SK-N-SH (cell line): ENCODE results near the gene ARFGAP1. TPM values are rescaled to one million over a fixed set of nuclear protein-coding genes. Genes with fewer than 3 reads are reported as not detected.

Experiments used
- CTCF ChIA-PET: fragments of 300-600, 350-600 bp; formaldehyde crosslinking; extraction: SDS; loops from one replicate; lab custom pipeline; 2021; lab: Yijun Ruan, JAX
- POLR2A ChIA-PET: fragments of 350-600 bp; sonication (Branson Sonifier 250); formaldehyde crosslinking; extraction: SDS; loops from one replicate; lab custom pipeline; 2020; ENCODE audit warnings: antibody characterized with exemption, inconsistent platforms; lab: Yijun Ruan, JAX
- DNase-seq: peaks from one replicate; pipeline ENCODE4 v3.0.0; 2012
- H2AFZ ChIP-seq: fragments of 200-600 bp; sonication (generic); 2 replicates; pipeline ENCODE4 v1.8.1; 2016; ENCODE audit warnings: antibody characterized with exemption, mild to moderate bottlenecking, low read depth
- H3F3A ChIP-seq: fragments of 200-600 bp; sonication (generic); replicated peaks from 2 replicates; pipeline ENCODE3; 2016; ENCODE audit warnings: antibody characterized with exemption, mild to moderate bottlenecking; ENCODE audit not compliant: insufficient read depth
- H3K27ac ChIP-seq, 2 experiments: fragments of 200-500 bp in 1 of 2; fragments of 200-600 bp in 1 of 2; sonication (Bioruptor generic) in 1 of 2; sonication (generic), shearing (Covaris generic) in 1 of 2; 2 replicates each; pipeline versions ENCODE4 v1.5.1 to v1.6.1; 2014 to 2016; ENCODE audit warnings: low read depth in 2 of 2, inconsistent platforms in 1 of 2, low read length in 1 of 2, mild to moderate bottlenecking in 1 of 2, mixed read lengths in 1 of 2
- H3K27me3 ChIP-seq: fragments of 200-600 bp; sonication (generic), shearing (Covaris generic); 2 replicates; pipeline ENCODE4 v1.6.1; 2016; ENCODE audit warnings: mixed run types; ENCODE audit not compliant: insufficient read depth
- H3K36me3 ChIP-seq, 2 experiments: fragments of 200-500 bp in 1 of 2; fragments of 200-600 bp in 1 of 2; sonication (Bioruptor generic) in 1 of 2; sonication (generic) in 1 of 2; replicated peaks in 1 of 2; 2 replicates each; pipeline versions ENCODE3 to v1.5.1; 2014 to 2016; ENCODE audit warnings: low read length in 1 of 2, mild to moderate bottlenecking in 1 of 2; ENCODE audit not compliant: insufficient read depth in 2 of 2, control insufficient read depth in 1 of 2
- H3K4me1 ChIP-seq, 2 experiments: fragments of 200-500 bp in 1 of 2; fragments of 200-600 bp in 1 of 2; sonication (Bioruptor generic) in 1 of 2; sonication (generic), shearing (Covaris generic) in 1 of 2; 2 replicates each; pipeline versions ENCODE4 v1.5.1 to v1.6.1; 2014 to 2016; ENCODE audit warnings: low read depth in 1 of 2, low read length in 1 of 2, mixed run types in 1 of 2; ENCODE audit not compliant: insufficient read depth in 2 of 2, control insufficient read depth in 1 of 2
- H3K4me2 ChIP-seq: fragments of 200-600 bp; sonication (generic), shearing (Covaris generic); 2 replicates; pipeline ENCODE4 v1.6.1; 2017; ENCODE audit warnings: mixed run types
- H3K4me3 ChIP-seq, 2 experiments: fragments of 200-500 bp in 1 of 2; fragments of 200-600 bp in 1 of 2; sonication (Bioruptor generic) in 1 of 2; sonication (generic), shearing (Covaris generic) in 1 of 2; 2 replicates each; pipeline versions ENCODE4 v1.5.1 to v1.8.1; 2014 to 2016; ENCODE audit warnings: low read depth in 2 of 2, inconsistent platforms in 1 of 2, low read length in 1 of 2, mild to moderate bottlenecking in 1 of 2, mixed read lengths in 1 of 2, moderate library complexity in 1 of 2
- H3K79me2 ChIP-seq: fragments of 200-600 bp; sonication (generic); 2 replicates; pipeline ENCODE4 v1.8.1; 2017; ENCODE audit warnings: mild to moderate bottlenecking; ENCODE audit not compliant: insufficient read depth
- H3K9ac ChIP-seq: fragments of 200-600 bp; sonication (generic); 2 replicates; pipeline ENCODE4 v1.6.1; 2017; ENCODE audit warnings: mixed run types
- H3K9me2 ChIP-seq: fragments of 200-600 bp; sonication (generic); 2 replicates; pipeline ENCODE4 v1.6.1; 2017; ENCODE audit warnings: mixed run types
- H3K9me3 ChIP-seq: fragments of 200-600 bp; sonication (generic); 2 replicates; pipeline ENCODE4 v1.6.1; 2017; ENCODE audit warnings: mixed run types, mild to moderate bottlenecking, moderate library complexity
- H4K20me1 ChIP-seq: fragments of 200-600 bp; sonication (generic); 2 replicates; pipeline ENCODE4 v1.6.1; 2017; ENCODE audit warnings: mild to moderate bottlenecking, mixed run types; ENCODE audit not compliant: insufficient read depth
- CHD2 ChIP-seq: fragments of 150-350 bp; IDR thresholded peaks from 2 replicates; pipeline ENCODE4 v1.6.1; 2018; ENCODE audit warnings: low read length; ENCODE audit not compliant: partially characterized antibody
- EP300 ChIP-seq, 2 experiments: IDR thresholded peaks; 2 replicates each; pipeline versions ENCODE4 v1.4.0 to v1.6.1; 2012; ENCODE audit warnings: borderline replicate concordance in 1 of 2, low read depth in 1 of 2, low read length in 1 of 2
- FOSL2 ChIP-seq: IDR thresholded peaks from 2 replicates; pipeline ENCODE4 v1.4.0; 2012; ENCODE audit warnings: low read depth, mild to moderate bottlenecking, moderate library complexity, borderline replicate concordance
- FOXJ3 ChIP-seq: sonication (generic); formaldehyde crosslinking; IDR thresholded peaks from 2 replicates; pipeline ENCODE4 v1.5.1; 2020; ENCODE audit warnings: mild to moderate bottlenecking, missing genetic modification reagents
- GABPA ChIP-seq: IDR thresholded peaks from 2 replicates; pipeline ENCODE4 v1.4.0; 2012; ENCODE audit warnings: low read depth, mild to moderate bottlenecking
- GATA2 ChIP-seq: sonication (generic); formaldehyde crosslinking; IDR thresholded peaks from 2 replicates; pipeline ENCODE4 v1.5.0; 2020; ENCODE audit warnings: mild to moderate bottlenecking, missing genetic modification reagents
- JUND ChIP-seq: IDR thresholded peaks from 2 replicates; pipeline ENCODE4 v1.4.0; 2012
- MEF2A ChIP-seq: IDR thresholded peaks from 2 replicates; pipeline ENCODE4 v1.4.0; 2012; ENCODE audit warnings: low read depth, borderline replicate concordance
- MXI1 ChIP-seq: IDR thresholded peaks from 2 replicates; pipeline ENCODE4 v1.6.1; 2012; ENCODE audit warnings: mild to moderate bottlenecking, low read depth, low read length, improper control_type of control experiment
- NRF1 ChIP-seq: IDR thresholded peaks from 2 replicates; pipeline ENCODE4 v1.6.1; 2012; ENCODE audit warnings: low read depth, mild to moderate bottlenecking, low read length
- RFX5 ChIP-seq: IDR thresholded peaks from 2 replicates; pipeline ENCODE4 v1.6.1; 2012; ENCODE audit warnings: mild to moderate bottlenecking, improper control_type of control experiment, low read length
- RXRA ChIP-seq: IDR thresholded peaks from 2 replicates; pipeline ENCODE4 v1.4.0; 2012; ENCODE audit warnings: low read depth, mild to moderate bottlenecking, borderline replicate concordance
- SIN3A ChIP-seq: IDR thresholded peaks from 2 replicates; pipeline ENCODE4 v1.6.1; 2012; ENCODE audit warnings: low read depth, mild to moderate bottlenecking, low read length, moderate library complexity, borderline replicate concordance
- SMC3 ChIP-seq: IDR thresholded peaks from 2 replicates; pipeline ENCODE4 v1.6.1; 2012; ENCODE audit warnings: low read depth, low read length, improper control_type of control experiment
- TEAD4 ChIP-seq: IDR thresholded peaks from 2 replicates; pipeline ENCODE4 v1.4.0; 2012; ENCODE audit warnings: mild to moderate bottlenecking, borderline replicate concordance; ENCODE audit not compliant: insufficient read depth
- YY1 ChIP-seq: IDR thresholded peaks from 2 replicates; pipeline ENCODE4 v1.4.0; 2012; ENCODE audit warnings: low read depth, mild to moderate bottlenecking
- WGBS: methylation state at CpG from one replicate; pipeline ENCODE4 v1.1.6; 2017; ENCODE audit warnings: low lambda C conversion rate; 5-methylcytosine and 5-hydroxymethylcytosine counted together
- polyA plus RNA-seq, 3 experiments: library from polyadenylated mRNA; depleted of rRNA; stranded (reverse); fragments of >200 nt; gene quantifications; 2 replicates each; pipeline ENCODE4 v1.2.3, GENCODE V29; 2012
- TF ChIP-seq, protein P1 (sequence below): IDR thresholded peaks from 2 replicates; pipeline ENCODE4 v1.4.0; 2012; ENCODE audit warnings: low read depth
- TF ChIP-seq, protein P2 (sequence below): fragments of 150-350 bp; IDR thresholded peaks from 2 replicates; pipeline ENCODE4 v1.6.1; 2017; ENCODE audit warnings: antibody characterized with exemption, low read length, low read depth, borderline replicate concordance
- TF ChIP-seq, protein P3 (sequence below): IDR thresholded peaks from 2 replicates; pipeline ENCODE4; 2012
- TF ChIP-seq, protein P4 (sequence below): IDR thresholded peaks from 2 replicates; pipeline ENCODE4 v1.4.0; 2012; ENCODE audit warnings: low read depth, borderline replicate concordance

The ARFGAP1 gene
- polyA plus RNA-seq, 1 of the 3 experiments (the other 2 are of a cell fraction) = 72.7 TPM

DNA sequence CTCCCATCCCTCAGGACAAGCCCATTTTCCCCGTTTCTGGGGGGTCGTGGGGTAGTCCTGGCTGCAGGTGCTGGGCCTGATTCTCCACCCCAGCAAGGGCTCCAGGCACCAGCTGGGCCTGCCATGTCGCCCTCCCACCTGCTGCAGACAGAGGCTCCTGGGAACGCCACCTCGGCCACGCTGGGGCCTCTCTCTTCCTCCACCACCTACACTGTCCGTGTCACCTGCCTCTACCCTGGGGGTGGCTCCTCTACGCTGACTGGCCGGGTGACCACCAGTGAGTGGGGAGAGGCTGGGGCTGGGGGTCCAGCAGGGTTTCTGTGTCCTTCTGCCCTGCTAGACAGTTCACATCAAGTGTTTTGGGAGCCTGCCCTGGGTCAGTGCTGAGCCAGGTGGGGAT is 39.7 kb downstream of the ARFGAP1 start:
- ChIA-PET POLR2A (no interaction called here), CTCF (interaction anchor here (10.4 kb wide), 1 partner anchor 69 kb away, joined by 460 read pairs; no protein-coding TSS in a partner anchor)
- H3K9ac ChIP-seq = no peak overlapping the region
- TF ChIP-seq, protein P1, sequence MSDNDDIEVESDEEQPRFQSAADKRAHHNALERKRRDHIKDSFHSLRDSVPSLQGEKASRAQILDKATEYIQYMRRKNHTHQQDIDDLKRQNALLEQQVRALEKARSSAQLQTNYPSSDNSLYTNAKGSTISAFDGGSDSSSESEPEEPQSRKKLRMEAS = no peak
- TF ChIP-seq SIN3A (no peak), EP300 (IDR thresholded peaks at IDR 0.05; ENCODE audit: borderline replicate concordance in 1 of 2, low read depth in 1 of 2, low read length in 1 of 2) (no peak), JUND (no peak), CHD2 (no peak), GABPA (no peak), FOXJ3 (CRISPR knock-in tag) (no peak), FOSL2 (no peak), MXI1 (no peak), RXRA (no peak)
- TF ChIP-seq, protein P2, sequence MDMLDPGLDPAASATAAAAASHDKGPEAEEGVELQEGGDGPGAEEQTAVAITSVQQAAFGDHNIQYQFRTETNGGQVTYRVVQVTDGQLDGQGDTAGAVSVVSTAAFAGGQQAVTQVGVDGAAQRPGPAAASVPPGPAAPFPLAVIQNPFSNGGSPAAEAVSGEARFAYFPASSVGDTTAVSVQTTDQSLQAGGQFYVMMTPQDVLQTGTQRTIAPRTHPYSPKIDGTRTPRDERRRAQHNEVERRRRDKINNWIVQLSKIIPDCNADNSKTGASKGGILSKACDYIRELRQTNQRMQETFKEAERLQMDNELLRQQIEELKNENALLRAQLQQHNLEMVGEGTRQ = no peak
- no peaks in the 10 kb centered on the region for H3F3A ChIP-seq
- H3K4me3 ChIP-seq = no peak overlapping the region
- H3K27me3 ChIP-seq = no peaks in the 10 kb centered on the region
- DNase-seq = no peak
- H3K9me2 ChIP-seq = no peaks in the 10 kb centered on the region
- H3K79me2 ChIP-seq = no peaks in the 10 kb centered on the region
- no peak overlapping the region for H3K4me2 ChIP-seq
- no peak overlapping the region for H2AFZ ChIP-seq
- 35% methylated on average over 4 of the region's 9 CpGs for WGBS
- no peak overlapping the region for H3K27ac ChIP-seq
- H3K9me3 ChIP-seq = no peaks in the 10 kb centered on the region
- no peaks in the 10 kb centered on the region for H4K20me1 ChIP-seq
- no peaks in the 10 kb centered on the region for H3K36me3 ChIP-seq
- peaks cover 0 to 5% of the 10 kb centered on the region in 2 experiments; a peak in 1 of 4 replicates for H3K4me1 ChIP-seq

DNA sequence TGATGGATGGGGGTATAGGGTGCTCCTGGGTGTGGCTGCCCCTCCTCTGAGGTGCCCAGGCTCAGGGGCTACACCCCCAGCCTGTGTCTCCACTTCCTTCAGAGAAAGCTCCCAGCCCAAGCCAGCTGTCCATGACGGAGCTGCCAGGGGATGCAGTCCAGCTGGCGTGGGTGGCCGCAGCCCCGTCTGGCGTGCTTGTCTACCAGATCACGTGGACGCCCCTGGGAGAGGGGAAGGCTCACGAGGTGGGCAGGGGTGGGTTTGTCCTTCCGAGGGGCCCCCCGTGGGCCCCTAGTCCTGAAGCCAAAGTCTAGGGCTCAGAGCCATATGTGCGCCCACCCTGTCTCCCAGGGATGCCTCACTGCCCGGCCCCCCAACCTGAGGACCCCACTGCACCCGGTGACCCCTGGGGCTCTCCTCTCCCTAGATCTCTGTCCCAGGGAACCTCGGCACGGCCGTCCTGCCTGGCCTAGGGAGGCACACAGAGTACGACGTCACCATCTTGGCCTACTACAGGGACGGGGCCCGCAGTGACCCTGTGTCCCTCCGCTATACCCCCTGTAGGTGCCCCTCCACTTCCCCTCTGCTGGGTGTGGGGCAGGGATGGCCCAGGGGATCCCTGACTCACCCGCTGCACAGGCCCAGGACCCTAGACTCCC is 40.2 kb downstream of the ARFGAP1 start:
- H4K20me1 ChIP-seq = no peaks in the 10 kb centered on the region
- no peak overlapping the region for H3K27ac ChIP-seq
- H3K4me1 ChIP-seq = peaks cover 0 to 5% of the 10 kb centered on the region in 2 experiments; a peak in 1 of 4 replicates
- no peaks in the 10 kb centered on the region for H3K9me3 ChIP-seq
- no peak overlapping the region for H2AFZ ChIP-seq
- ChIA-PET CTCF (interaction anchor here (10.4 kb wide), 1 partner anchor 69 kb away, joined by 460 read pairs; no protein-coding TSS in a partner anchor), POLR2A (no interaction called here)
- H3K36me3 ChIP-seq = no peaks in the 10 kb centered on the region
- H3K4me2 ChIP-seq = no peak overlapping the region
- DNase-seq = no peak
- no peak overlapping the region for H3K4me3 ChIP-seq
- H3K9ac ChIP-seq = no peak overlapping the region
- H3F3A ChIP-seq = no peaks in the 10 kb centered on the region
- no peaks in the 10 kb centered on the region for H3K9me2 ChIP-seq
- no peaks in the 10 kb centered on the region for H3K27me3 ChIP-seq
- H3K79me2 ChIP-seq = no peaks in the 10 kb centered on the region
- 62% methylated on average over 14 of the region's 22 CpGs for WGBS
- TF ChIP-seq, protein P3, sequence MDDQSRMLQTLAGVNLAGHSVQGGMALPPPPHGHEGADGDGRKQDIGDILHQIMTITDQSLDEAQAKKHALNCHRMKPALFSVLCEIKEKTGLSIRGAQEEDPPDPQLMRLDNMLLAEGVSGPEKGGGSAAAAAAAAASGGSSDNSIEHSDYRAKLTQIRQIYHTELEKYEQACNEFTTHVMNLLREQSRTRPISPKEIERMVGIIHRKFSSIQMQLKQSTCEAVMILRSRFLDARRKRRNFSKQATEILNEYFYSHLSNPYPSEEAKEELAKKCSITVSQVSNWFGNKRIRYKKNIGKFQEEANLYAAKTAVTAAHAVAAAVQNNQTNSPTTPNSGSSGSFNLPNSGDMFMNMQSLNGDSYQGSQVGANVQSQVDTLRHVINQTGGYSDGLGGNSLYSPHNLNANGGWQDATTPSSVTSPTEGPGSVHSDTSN = no peak
- no peak for TF ChIP-seq RXRA
- TF ChIP-seq TEAD4 = no peak
- TF ChIP-seq YY1 = no peak
- no peak for TF ChIP-seq NRF1
- TF ChIP-seq GABPA = no peak
- no peak for TF ChIP-seq GATA2 (CRISPR knock-in tag)
- TF ChIP-seq MEF2A = no peak
- TF ChIP-seq, protein P4, sequence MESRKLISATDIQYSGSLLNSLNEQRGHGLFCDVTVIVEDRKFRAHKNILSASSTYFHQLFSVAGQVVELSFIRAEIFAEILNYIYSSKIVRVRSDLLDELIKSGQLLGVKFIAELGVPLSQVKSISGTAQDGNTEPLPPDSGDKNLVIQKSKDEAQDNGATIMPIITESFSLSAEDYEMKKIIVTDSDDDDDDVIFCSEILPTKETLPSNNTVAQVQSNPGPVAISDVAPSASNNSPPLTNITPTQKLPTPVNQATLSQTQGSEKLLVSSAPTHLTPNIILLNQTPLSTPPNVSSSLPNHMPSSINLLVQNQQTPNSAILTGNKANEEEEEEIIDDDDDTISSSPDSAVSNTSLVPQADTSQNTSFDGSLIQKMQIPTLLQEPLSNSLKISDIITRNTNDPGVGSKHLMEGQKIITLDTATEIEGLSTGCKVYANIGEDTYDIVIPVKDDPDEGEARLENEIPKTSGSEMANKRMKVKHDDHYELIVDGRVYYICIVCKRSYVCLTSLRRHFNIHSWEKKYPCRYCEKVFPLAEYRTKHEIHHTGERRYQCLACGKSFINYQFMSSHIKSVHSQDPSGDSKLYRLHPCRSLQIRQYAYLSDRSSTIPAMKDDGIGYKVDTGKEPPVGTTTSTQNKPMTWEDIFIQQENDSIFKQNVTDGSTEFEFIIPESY = no peak
- no peak for TF ChIP-seq JUND
- TF ChIP-seq, protein P2 = no peak
- TF ChIP-seq, protein P1 = no peak
- no peak for TF ChIP-seq MXI1
- TF ChIP-seq SMC3 = no peak
- no peak for TF ChIP-seq RFX5
- no peak for TF ChIP-seq SIN3A
